GM19025 (cell line): Measurements from ENCODE around the gene SLC9A3.

Experiments
- ATAC-seq: cut with Tn5 transposase; IDR thresholded peaks from one replicate; pipeline ENCODE4 v1.9.1; 2021; ENCODE audit warnings: mild to moderate bottlenecking, low read depth, moderate library complexity; ENCODE audit not compliant: unreplicated experiment

The SLC9A3 gene

GRCh38 chr5:528629-529511 is 4.6 kb upstream of the SLC9A3 start:
- ATAC-seq, result no peak

GRCh38 chr5:527646-528628 is 3.7 kb upstream of the SLC9A3 start:
- ATAC-seq, result no peak

GRCh38 chr5:526456-527088 is 2.3 kb upstream of the SLC9A3 start:
- ATAC-seq, result no peak

GRCh38 chr5:525916-526315 is 1.7 kb upstream of the SLC9A3 start:
- no peak for ATAC-seq

- ATAC-seq, result no peak
These were observed 918 bp upstream of the SLC9A3 start for GRCh38 chr5:524973-525761.

- no peak for ATAC-seq
These were observed 617 bp downstream of the SLC9A3 start for GRCh38 chr5:523441-524222.

- no peak for ATAC-seq
These were observed 1.3 kb downstream of the SLC9A3 start for GRCh38 chr5:522899-523440.

- ATAC-seq, result no peak
These were observed 2.1 kb downstream of the SLC9A3 start for GRCh38 chr5:522116-522515.

- ATAC-seq, result no peak
These were observed 2.6 kb downstream of the SLC9A3 start for GRCh38 chr5:521680-522079.

GRCh38 chr5:520850-521226 is 3.4 kb downstream of the SLC9A3 start:
- no peak for ATAC-seq

- no peak for ATAC-seq
These were observed 3.9 kb downstream of the SLC9A3 start for GRCh38 chr5:520196-520849.

GRCh38 chr5:518721-519120 is 5.5 kb downstream of the SLC9A3 start:
- no peak for ATAC-seq

- ATAC-seq, result no peak
These were observed 6.6 kb downstream of the SLC9A3 start for GRCh38 chr5:517535-518100.

GRCh38 chr5:516980-517379 is 7.3 kb downstream of the SLC9A3 start:
- ATAC-seq, result no peak

GRCh38 chr5:516338-516925 is 7.8 kb downstream of the SLC9A3 start:
- no peak for ATAC-seq

- ATAC-seq, result no peak
These were observed 8.9 kb downstream of the SLC9A3 start for GRCh38 chr5:515273-515836.

- ATAC-seq, result no peak
These were observed 9.6 kb downstream of the SLC9A3 start for GRCh38 chr5:514673-515072.

- ATAC-seq, result no peak
These were observed 10.2 kb downstream of the SLC9A3 start for GRCh38 chr5:514101-514485.
